Measurements from ENCODE around the gene SLC17A1. TPM values are rescaled to one million over a fixed set of nuclear protein-coding genes. Genes with fewer than 3 reads are reported as not detected.

The SLC17A1 gene
- total and polyA plus RNA-seq, 2 donors (not counting 1 experiment from before 2014, with no cell fraction given), result not detected

- H3K9me3 ChIP-seq (ENCODE audit: control insufficient read depth, insufficient read depth, low read depth, low read length), result no peaks in the 10 kb centered on the region
- no peaks in the 10 kb centered on the region for H3K27me3 ChIP-seq (ENCODE audit: control insufficient read depth, insufficient read depth, low read length)
- DNase-seq (ENCODE audit: low read depth in 2 of 2), result no peak
- H4K20me1 ChIP-seq (ENCODE audit: control insufficient read depth, extremely low read depth, insufficient read depth, low read length), result no peaks in the 10 kb centered on the region
- H3K79me2 ChIP-seq (ENCODE audit: control insufficient read depth, insufficient read depth, low read length), result no peaks in the 10 kb centered on the region
- H3K27ac ChIP-seq (ENCODE audit: insufficient read depth, low read length), result no peak overlapping the region
- no peak overlapping the region for H3K4me2 ChIP-seq (ENCODE audit: extremely low read depth, insufficient read depth, low read length)
- H3K4me1 ChIP-seq (ENCODE audit: control insufficient read depth, extremely low read depth, insufficient read depth, low read length), result no peaks in the 10 kb centered on the region
- no peaks in the 10 kb centered on the region for H3K36me3 ChIP-seq (ENCODE audit: control insufficient read depth, insufficient read depth, low read length)
- no peak overlapping the region for H2AFZ ChIP-seq (ENCODE audit: low read length)
- H3K9ac ChIP-seq (ENCODE audit: insufficient read depth, low read length), result no peak overlapping the region
- no peak overlapping the region for H3K4me3 ChIP-seq (replicated peaks in 1 of 4; ENCODE audit: control extremely low read depth in 1 of 4, insufficient read depth in 1 of 4, low read depth in 3 of 4, low read length in 4 of 4)
- TF ChIP-seq EZH2 (IDR thresholded peaks at IDR 0.05; ENCODE audit: low read length, missing control alignments), result no peak
Measured at GRCh38 chr6:25862199-25862598, 30.3 kb upstream of the SLC17A1 start.

GRCh38 chr6:25852756-25853155, 20.9 kb upstream of the SLC17A1 start:
- H3K27me3 ChIP-seq (ENCODE audit: control insufficient read depth, insufficient read depth, low read length), result no peaks in the 10 kb centered on the region
- no peaks in the 10 kb centered on the region for H3K4me1 ChIP-seq (ENCODE audit: control insufficient read depth, extremely low read depth, insufficient read depth, low read length)
- H3K4me2 ChIP-seq (ENCODE audit: extremely low read depth, insufficient read depth, low read length), result no peak overlapping the region
- TF ChIP-seq CTCF (conservative IDR thresholded peaks at IDR 0.05 in 1 of 2, IDR thresholded peaks at IDR 0.05 in 1 of 2; ENCODE audit: low read depth in 1 of 2, low read length in 2 of 2) (no peak), EZH2 (IDR thresholded peaks at IDR 0.05; ENCODE audit: low read length, missing control alignments) (no peak)
- no peak overlapping the region for H3K27ac ChIP-seq (ENCODE audit: insufficient read depth, low read length)
- H3K36me3 ChIP-seq (ENCODE audit: control insufficient read depth, insufficient read depth, low read length), result no peaks in the 10 kb centered on the region
- no peak overlapping the region for H2AFZ ChIP-seq (ENCODE audit: low read length)
- H4K20me1 ChIP-seq (ENCODE audit: control insufficient read depth, extremely low read depth, insufficient read depth, low read length), result no peaks in the 10 kb centered on the region
- no peak overlapping the region for H3K4me3 ChIP-seq (replicated peaks in 1 of 4; ENCODE audit: control extremely low read depth in 1 of 4, insufficient read depth in 1 of 4, low read depth in 3 of 4, low read length in 4 of 4)
- no peaks in the 10 kb centered on the region for H3K79me2 ChIP-seq (ENCODE audit: control insufficient read depth, insufficient read depth, low read length)
- no peak for DNase-seq (ENCODE audit: low read depth in 2 of 2)
- H3K9ac ChIP-seq (ENCODE audit: insufficient read depth, low read length), result no peak overlapping the region
- no peaks in the 10 kb centered on the region for H3K9me3 ChIP-seq (ENCODE audit: control insufficient read depth, insufficient read depth, low read depth, low read length)

GRCh38 chr6:25851961-25852360, 20.1 kb upstream of the SLC17A1 start:
- no peak overlapping the region for H3K4me2 ChIP-seq (ENCODE audit: extremely low read depth, insufficient read depth, low read length)
- TF ChIP-seq CTCF (conservative IDR thresholded peaks at IDR 0.05 in 1 of 2, IDR thresholded peaks at IDR 0.05 in 1 of 2; ENCODE audit: low read depth in 1 of 2, low read length in 2 of 2), result no peak
- TF ChIP-seq EZH2 (IDR thresholded peaks at IDR 0.05; ENCODE audit: low read length, missing control alignments), result no peak
- no peaks in the 10 kb centered on the region for H3K9me3 ChIP-seq (ENCODE audit: control insufficient read depth, insufficient read depth, low read depth, low read length)
- no peaks in the 10 kb centered on the region for H3K36me3 ChIP-seq (ENCODE audit: control insufficient read depth, insufficient read depth, low read length)
- DNase-seq (ENCODE audit: low read depth in 2 of 2), result no peak
- H3K4me3 ChIP-seq (replicated peaks in 1 of 4; ENCODE audit: control extremely low read depth in 1 of 4, insufficient read depth in 1 of 4, low read depth in 3 of 4, low read length in 4 of 4), result no peak overlapping the region
- H3K27me3 ChIP-seq (ENCODE audit: control insufficient read depth, insufficient read depth, low read length), result no peaks in the 10 kb centered on the region
- H3K9ac ChIP-seq (ENCODE audit: insufficient read depth, low read length), result no peak overlapping the region
- H4K20me1 ChIP-seq (ENCODE audit: control insufficient read depth, extremely low read depth, insufficient read depth, low read length), result no peaks in the 10 kb centered on the region
- no peaks in the 10 kb centered on the region for H3K79me2 ChIP-seq (ENCODE audit: control insufficient read depth, insufficient read depth, low read length)
- no peak overlapping the region for H3K27ac ChIP-seq (ENCODE audit: insufficient read depth, low read length)
- no peak overlapping the region for H2AFZ ChIP-seq (ENCODE audit: low read length)
- no peaks in the 10 kb centered on the region for H3K4me1 ChIP-seq (ENCODE audit: control insufficient read depth, extremely low read depth, insufficient read depth, low read length)
